NB4 (cell line): Measurements from ENCODE around the gene ADAMTS18.

Experiments used
- POLR2A ChIP-seq: IDR thresholded peaks from 2 replicates; pipeline ENCODE4 v1.6.1; 2011; ENCODE audit warnings: mild to moderate bottlenecking; ENCODE audit not compliant: insufficient read length; ENCODE audit errors: extremely low read depth
- TF ChIP-seq, protein P1 (sequence below): IDR thresholded peaks from 2 replicates; pipeline ENCODE4 v1.6.1; 2011; ENCODE audit warnings: low read depth, low read length

DNA sequence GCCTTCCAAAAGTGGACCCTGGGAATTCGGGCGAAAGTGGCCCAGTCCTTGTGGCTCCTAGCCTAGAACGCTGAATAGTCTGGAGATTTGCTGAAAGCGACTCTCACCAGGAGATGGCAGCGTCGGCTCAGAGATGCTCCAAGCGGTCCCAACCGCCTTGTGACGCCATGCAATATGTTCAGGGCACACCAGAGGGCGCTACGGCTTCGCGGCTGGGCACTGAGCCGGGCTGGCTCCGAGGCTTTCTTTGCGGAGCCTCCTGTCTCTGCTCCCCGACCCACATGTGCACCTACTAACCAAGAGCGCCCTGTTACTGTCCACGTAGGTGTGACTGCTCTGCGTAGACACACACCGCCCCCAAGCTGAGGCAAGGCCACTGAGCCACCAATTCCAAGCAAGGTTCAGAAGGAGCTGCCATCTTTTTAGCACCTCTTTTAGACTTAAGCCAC lies 198.7 kb downstream of the ADAMTS18 start:
- TF ChIP-seq, protein P1, sequence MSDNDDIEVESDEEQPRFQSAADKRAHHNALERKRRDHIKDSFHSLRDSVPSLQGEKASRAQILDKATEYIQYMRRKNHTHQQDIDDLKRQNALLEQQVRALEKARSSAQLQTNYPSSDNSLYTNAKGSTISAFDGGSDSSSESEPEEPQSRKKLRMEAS, result no peak; the same call in 1 of the 2 replicates
- TF ChIP-seq POLR2A, result no peak
